ENCODE data around the gene FAM209A.
"Not testable (repeated sequence)": the region's sequence is repeated elsewhere in the genome, so short reads cannot be mapped to it uniquely, and the experiment has no call there.

Gene FAM209A, protein sequence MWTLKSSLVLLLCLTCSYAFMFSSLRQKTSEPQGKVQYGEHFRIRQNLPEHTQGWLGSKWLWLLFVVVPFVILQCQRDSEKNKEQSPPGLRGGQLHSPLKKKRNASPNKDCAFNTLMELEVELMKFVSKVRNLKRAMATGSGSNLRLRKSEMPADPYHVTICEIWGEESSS

DNA sequence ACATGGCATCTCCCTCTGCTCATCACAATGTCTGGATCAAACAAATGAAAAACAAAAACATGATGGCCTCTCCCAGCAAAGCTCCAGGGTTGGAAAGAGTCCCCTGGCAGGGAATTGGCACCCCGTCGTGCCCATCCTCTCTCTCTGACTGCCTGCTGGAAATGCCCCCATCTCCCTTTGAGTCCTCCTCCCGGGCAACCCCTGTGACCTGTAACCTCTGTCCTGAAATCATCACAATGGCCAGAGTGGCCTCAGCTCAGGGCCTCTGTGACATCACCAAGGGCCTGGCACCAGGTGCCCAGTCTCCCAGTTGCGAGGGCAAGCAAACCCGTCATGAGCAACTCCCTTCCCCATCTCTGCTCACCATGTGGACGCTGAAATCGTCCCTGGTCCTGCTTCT, at the start of gene FAM209A:
Gene FAM209A (plus strand): TSS at position 301 of the 400 bp plus-strand sequence. CDS start 65 bp downstream, at position 366.
- DNase-seq (ENCODE audit: low read depth) = not testable (repeated sequence)

DNA sequence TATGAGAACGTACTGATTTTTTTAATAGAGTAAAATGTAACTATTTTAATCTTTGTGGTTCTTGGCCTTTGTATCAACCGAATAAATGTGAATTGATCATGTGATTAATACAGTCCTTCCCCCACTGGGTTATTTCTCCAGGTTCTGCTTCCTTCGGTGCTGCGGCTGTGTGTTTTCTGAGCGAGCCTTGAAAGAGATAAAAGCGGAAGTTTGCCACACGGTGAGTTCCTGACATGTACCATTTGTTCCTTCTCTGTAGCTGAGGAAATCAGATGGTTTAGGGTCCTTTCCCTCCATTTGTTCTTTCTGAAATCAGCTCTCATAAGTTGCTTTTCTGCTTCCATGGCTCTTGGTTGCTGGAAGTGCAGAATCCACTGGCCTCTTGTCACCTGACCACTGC, 40.6 kb upstream of the FAM209A start:
- DNase-seq (ENCODE audit: low read depth) = no peak

GRCh38 chr20:56487216-56487615, 37.3 kb upstream of the FAM209A start:
- no peak for DNase-seq (ENCODE audit: low read depth)

DNA sequence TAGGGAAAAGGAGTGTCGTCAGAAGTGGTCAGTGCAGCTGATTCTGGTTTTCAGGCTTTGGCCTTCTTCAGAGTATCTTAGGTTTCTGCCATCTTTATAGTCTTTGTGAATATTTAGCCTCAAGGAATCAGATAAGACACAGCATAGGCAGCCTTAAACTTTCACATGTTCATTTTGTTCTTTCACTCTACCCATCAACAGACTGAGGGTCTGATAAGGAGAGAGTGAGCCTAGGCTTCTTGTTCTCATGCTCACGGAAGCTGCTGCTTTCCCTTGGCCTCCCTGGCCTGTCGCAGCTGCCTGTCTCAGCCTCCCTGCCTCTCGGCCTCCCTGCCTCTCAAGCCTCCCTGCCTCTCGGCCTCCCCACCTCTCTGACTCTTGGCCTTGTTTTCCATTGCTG, 36.0 kb upstream of the FAM209A start:
- no peak for DNase-seq (ENCODE audit: low read depth)

DNA sequence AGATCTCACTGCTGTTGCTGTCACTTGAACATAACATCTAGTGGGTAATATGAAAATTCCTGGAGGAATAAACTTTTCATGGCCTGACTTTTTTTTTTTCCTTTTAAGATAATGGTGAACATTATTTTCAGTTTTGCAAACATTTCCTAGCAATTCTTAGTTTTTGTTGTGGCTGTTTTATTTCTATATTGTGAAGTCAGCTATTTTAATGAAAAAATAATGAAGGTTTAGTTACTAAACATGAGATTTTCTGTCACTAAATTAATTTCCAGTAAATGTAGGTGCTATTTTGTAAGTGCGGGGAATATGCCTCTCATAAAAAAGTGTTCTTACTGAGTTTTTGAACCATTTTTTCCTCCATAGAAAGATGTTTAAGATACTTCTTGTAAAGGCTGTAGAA, 23.4 kb upstream of the FAM209A start:
- no peak for DNase-seq (ENCODE audit: low read depth)

GRCh38 chr20:56503916-56504315, 20.6 kb upstream of the FAM209A start:
- no peak for DNase-seq (ENCODE audit: low read depth)

- peak; percentile 4 for DNase-seq (ENCODE audit: low read depth)
These were observed 20.1 kb upstream of the FAM209A start for GRCh38 chr20:56504373-56505005.

DNA sequence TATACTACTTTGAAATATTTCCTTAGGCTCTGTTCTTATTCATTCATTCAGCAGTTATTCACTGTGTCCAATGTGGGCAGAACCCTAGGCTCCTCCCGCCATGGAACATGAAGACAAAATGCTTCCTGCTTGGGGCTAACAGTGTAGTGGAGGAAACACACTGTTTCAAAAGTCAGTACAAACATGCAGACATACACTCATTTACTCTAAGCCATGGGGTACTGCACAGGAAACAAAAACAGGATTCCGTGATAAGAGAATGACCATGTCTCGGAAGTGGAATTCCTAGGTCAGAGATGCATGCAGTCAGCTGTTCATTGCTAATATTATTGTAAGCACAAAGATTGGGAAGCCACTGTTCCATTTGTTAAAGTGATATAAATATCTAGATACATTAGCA, 18.4 kb upstream of the FAM209A start:
- DNase-seq (ENCODE audit: low read depth) = no peak

DNA sequence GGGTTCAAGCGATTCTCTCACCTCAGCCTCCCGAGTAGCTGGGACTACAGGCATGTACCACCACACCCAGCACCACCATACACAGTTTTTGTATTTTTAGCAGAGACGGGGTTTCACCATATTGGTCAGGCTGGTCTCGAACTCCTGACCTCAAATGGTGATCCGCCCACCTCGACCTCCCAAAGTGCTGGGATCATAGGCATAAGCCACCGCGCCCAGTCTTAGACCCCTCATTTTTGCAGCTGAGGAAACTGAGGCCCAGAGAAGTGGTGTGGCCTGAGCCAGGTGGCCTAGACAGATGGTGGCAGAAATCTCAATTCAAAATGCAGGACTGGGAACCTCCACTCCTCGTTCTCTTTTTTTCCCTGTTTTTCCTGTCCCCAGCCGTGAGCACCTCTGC, 12.6 kb upstream of the FAM209A start:
- DNase-seq (ENCODE audit: low read depth) = no peak

DNA sequence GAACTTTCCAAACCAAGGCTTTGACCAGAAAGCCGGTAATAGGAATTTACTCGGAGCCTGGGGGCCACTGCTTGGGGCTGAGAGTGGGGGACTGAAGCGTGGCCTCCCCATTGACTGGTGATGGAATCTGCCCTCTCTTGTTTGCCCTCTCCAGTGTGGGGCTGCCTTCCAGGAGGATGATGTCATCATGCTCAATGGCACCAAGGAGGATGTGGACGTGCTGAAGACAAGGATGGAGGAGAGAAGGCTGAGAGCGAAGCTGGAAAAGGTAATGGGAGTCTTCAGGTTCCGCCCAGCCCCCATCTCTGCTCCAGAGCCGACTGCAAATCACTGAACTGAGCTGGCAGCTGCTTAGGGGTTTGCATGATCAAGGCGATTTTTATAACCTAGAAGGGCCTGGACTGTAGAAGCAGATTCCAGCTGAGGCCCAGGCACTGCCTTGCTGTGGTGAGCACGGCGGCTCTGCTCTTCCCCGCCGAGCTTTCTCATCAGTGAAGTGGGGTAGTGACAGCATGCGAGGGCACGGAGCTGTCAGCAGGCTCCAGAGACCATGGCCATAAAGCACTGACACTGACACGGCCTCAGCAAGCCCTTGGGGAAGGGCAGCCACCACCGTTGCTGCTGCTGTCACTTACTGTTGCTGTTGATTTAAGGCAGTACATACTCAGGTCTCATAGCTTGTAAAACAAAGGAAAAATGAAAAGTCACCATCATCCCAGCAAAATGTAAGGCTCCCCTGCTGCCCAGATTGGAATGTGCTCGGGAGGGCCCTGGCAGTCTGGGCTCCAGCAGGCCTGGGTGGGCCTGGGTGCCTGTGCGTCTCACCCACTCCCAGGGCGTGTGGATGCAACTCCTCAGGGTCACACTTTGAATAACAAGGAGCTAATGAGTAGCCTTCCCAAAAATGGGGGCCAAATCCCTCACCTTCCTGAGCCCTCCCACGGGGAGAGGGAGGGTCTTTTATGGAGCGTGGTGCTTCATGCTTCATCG, 11.1 kb upstream of the FAM209A start:
- peak; percentile 17 for DNase-seq (ENCODE audit: low read depth)

GRCh38 chr20:56516631-56517030, 7.9 kb upstream of the FAM209A start:
- no peak for DNase-seq (ENCODE audit: low read depth)

GRCh38 chr20:56517211-56517610, 7.3 kb upstream of the FAM209A start:
- DNase-seq (ENCODE audit: low read depth) = no peak

- DNase-seq (ENCODE audit: low read depth) = no peak
These were observed 6.9 kb upstream of the FAM209A start for GRCh38 chr20:56517641-56518040.

DNA sequence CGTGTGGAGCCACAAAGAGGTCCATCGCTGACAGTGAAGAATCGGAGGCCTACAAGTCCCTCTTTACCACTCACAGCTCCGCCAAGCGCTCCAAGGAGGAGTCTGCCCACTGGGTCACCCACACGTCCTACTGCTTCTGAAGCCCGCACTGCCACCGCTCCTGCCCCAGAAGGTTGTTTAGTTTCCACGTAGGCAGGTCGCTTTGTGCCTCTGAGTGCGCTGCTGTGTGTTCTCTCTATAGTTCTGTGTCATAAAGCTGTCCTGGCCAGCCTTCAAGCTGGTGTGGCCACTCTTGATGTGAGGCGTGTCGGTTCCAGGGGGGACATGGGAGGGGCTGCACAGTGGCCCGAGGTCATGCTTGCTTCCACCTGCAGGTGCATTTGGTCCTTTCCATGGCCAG, 6.4 kb upstream of the FAM209A start:
- no peak for DNase-seq (ENCODE audit: low read depth)

- DNase-seq (ENCODE audit: low read depth) = no peak
These were observed 5.7 kb upstream of the FAM209A start for GRCh38 chr20:56518721-56519398.

GRCh38 chr20:56519551-56519950, 5.0 kb upstream of the FAM209A start:
- DNase-seq (ENCODE audit: low read depth) = no peak

DNA sequence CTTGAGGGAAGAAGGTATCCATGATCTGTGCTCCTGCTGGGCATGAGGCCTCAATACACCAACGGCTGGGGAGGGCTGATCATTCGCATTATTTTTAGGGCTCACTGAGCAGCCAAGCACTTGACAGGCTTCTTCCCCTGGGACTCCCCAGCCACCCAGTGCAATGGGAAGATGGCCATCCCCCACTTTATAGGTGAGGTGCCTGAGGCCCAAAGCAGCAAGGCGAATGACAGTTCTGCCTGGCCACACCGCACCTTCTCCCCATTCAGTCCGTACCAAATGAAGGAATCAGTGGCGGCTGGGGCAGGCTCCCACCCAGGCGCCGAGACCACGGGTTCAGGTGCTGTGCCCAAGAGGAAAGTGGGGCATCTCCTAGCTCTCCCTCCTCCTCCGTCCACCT, 4.4 kb upstream of the FAM209A start:
- DNase-seq (ENCODE audit: low read depth) = no peak

DNA sequence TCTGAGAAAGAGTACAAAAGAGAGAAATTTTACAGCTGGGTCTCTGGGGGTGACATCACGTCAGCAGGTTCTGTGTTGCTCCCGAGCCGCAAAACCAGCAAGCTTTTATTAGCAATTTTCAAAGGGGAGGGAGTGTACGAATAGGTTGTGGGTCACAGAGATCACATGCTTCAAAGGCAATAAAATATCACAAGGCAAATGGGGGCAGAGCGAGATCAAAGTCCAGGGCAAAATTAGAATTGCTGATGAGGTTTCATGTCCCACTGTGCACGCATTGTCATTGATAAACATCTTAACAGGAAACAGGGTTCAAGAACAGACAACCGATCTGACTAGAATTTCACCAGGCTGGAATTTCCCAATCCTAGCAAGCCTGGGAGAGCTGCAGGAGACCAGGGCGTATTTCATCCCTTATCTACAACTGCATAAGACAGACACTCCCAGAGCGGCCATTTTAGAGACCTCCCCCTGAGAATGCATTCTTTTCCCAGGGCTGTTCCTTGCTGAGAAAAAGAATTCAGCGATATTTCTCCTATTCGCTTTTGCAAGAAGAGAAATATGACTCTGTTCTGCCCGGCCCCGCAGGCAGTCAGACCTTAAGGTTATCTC, 3.7 kb upstream of the FAM209A start:
- not testable (repeated sequence) for DNase-seq (ENCODE audit: low read depth)

GRCh38 chr20:56522311-56522710, 2.2 kb upstream of the FAM209A start:
- DNase-seq (ENCODE audit: low read depth) = no peak

GRCh38 chr20:56527521-56527920, 3.0 kb downstream of the FAM209A start:
- no peak for DNase-seq (ENCODE audit: low read depth)

DNA sequence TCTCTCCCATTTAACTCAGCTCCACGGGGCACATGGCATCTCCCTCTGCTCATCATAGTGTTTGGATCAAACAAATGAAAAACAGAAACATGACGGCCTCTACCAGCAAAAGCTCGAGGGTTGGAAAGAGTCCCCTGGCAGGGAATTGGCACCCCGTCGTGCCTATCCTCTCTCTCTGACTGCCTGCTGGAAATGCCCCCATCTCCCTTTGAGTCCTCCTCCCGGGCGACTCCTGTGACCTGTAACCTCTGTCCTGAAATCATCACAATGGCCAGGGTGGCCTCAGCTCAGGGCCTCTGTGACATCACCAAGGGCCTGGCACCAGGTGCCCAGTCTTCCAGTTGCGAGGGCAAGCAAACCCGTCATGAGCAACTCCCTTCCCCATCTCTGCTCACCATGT, 8.4 kb downstream of the FAM209A start, which contains the start of gene FAM209B:
Gene FAM209B (plus strand): TSS at position 301 of the 400 bp plus-strand sequence. CDS start 96 bp downstream, at position 397.
- DNase-seq (ENCODE audit: low read depth) = not testable (repeated sequence)

- DNase-seq (ENCODE audit: low read depth) = no peak
These were observed 13.5 kb downstream of the FAM209A start for GRCh38 chr20:56537997-56538396.
